ENCODE measurements around the gene IL18R1.

- no peak for TF ChIP-seq EP300 (IDR thresholded peaks at IDR 0.05; ENCODE audit: low read length)
- TF ChIP-seq CTCF (IDR thresholded peaks at IDR 0.05 in 2 of 3, conservative IDR thresholded peaks at IDR 0.05 in 1 of 3; ENCODE audit: insufficient read depth in 2 of 3, low read depth in 1 of 3, low read length in 3 of 3): no peak
- no peak for TF ChIP-seq THRA (IDR thresholded peaks at IDR 0.05)
- TF ChIP-seq ZNF79 (CRISPR knock-in tag; IDR thresholded peaks at IDR 0.05; ENCODE audit: low read depth): no peak
- no peak for TF ChIP-seq BRD4 (IDR thresholded peaks at IDR 0.05)
Measured at GRCh38 chr2:102361632-102362241, 6.1 kb downstream of the IL18R1 start.

Data from K562 (cell line).